OCI-LY7 (cell line): ENCODE data around the gene FTO.

Experiments
- CTCF ChIP-seq: fragments of 200-600 bp; sonication (generic); conservative IDR thresholded peaks from 2 replicates; pipeline ENCODE4 v1.5.1; 2014; ENCODE audit warnings: mild to moderate bottlenecking, antibody characterized with exemption, low read length, moderate library complexity, mixed read lengths
- EZH2phosphoT487 ChIP-seq: fragments of 200-600 bp; sonication (generic); IDR thresholded peaks from 2 replicates; pipeline ENCODE4 v1.6.1; 2018; ENCODE audit warnings: low read depth, borderline replicate concordance, mild to moderate bottlenecking, mixed run types, antibody characterized with exemption, low read length, moderate library complexity, mixed read lengths

GRCh38 chr16:53968896-53969295, 264.9 kb downstream of the FTO start:
- TF ChIP-seq CTCF: no peak
- no peak for TF ChIP-seq EZH2phosphoT487
